Suprapubic skin (tissue), 4 donors: ENCODE measurements around the gene ATXN7L1.

Experiments used
- EP300 ChIP-seq: sonication (generic); formaldehyde crosslinking; IDR thresholded peaks from one replicate; pipeline ENCODE4 v1.6.1; 2017; ENCODE audit warnings: antibody characterized with exemption
- POLR2A ChIP-seq, 2 donors: fragments of 450-650 bp; IDR thresholded peaks; one replicate each; pipeline ENCODE4 v1.6.1; 2017; ENCODE audit warnings: antibody characterized with exemption in 2 of 2, mild to moderate bottlenecking in 2 of 2, moderate library complexity in 2 of 2
- POLR2AphosphoS5 ChIP-seq, 3 donors: sonication (generic); formaldehyde crosslinking; IDR thresholded peaks; one replicate each; pipeline ENCODE4 v1.6.1; 2017; ENCODE audit warnings: antibody characterized with exemption in 3 of 3
- TF ChIP-seq, protein P1 (sequence below), 2 donors: fragments of 200-600 bp in 1 of 2; fragments of 450-650 bp in 1 of 2; sonication (generic) in 1 of 2; IDR thresholded peaks; one replicate each; pipeline ENCODE4 v1.5.1; 2016 to 2019; ENCODE audit warnings: antibody characterized with exemption in 2 of 2, mild to moderate bottlenecking in 1 of 2, moderate library complexity in 1 of 2

DNA sequence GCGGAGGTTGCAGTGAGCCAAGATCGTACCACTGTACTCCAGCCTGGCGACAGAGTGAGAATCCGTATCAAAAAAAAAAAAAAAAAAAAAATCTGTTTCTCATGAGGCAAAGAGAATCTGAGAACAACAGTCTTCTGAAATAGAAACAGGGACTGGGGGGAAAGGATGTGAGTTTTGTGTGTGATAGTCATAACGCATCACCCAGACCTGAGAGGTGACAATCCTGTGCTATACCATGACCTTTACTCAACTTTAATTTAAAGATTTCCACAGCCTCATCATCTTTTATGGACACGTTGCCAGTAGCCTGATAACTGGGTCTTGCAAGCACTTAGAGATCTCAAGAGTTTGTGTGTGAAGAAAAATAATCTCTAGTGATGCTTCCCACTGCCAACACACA lies 2.3 kb downstream of the ATXN7L1 start:
- TF ChIP-seq, protein P1, sequence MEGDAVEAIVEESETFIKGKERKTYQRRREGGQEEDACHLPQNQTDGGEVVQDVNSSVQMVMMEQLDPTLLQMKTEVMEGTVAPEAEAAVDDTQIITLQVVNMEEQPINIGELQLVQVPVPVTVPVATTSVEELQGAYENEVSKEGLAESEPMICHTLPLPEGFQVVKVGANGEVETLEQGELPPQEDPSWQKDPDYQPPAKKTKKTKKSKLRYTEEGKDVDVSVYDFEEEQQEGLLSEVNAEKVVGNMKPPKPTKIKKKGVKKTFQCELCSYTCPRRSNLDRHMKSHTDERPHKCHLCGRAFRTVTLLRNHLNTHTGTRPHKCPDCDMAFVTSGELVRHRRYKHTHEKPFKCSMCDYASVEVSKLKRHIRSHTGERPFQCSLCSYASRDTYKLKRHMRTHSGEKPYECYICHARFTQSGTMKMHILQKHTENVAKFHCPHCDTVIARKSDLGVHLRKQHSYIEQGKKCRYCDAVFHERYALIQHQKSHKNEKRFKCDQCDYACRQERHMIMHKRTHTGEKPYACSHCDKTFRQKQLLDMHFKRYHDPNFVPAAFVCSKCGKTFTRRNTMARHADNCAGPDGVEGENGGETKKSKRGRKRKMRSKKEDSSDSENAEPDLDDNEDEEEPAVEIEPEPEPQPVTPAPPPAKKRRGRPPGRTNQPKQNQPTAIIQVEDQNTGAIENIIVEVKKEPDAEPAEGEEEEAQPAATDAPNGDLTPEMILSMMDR (IDR thresholded peaks at IDR 0.05), result no peak
- no peak for TF ChIP-seq POLR2A (IDR thresholded peaks at IDR 0.05)
- TF ChIP-seq POLR2AphosphoS5 (IDR thresholded peaks at IDR 0.05), result no peak
- TF ChIP-seq EP300, result no peak
